Kidney epithelial cell (primary cell): ENCODE results near the gene KLHL15. TPM values are rescaled to one million over a fixed set of nuclear protein-coding genes. Genes with fewer than 3 reads are reported as not detected.

Experiments
- DNase-seq: peaks from one replicate; pipeline ENCODE4 v3.0.0-alpha.2; 2010; ENCODE audit warnings: low read depth
- H3K27me3 ChIP-seq: 2 replicates; pipeline ENCODE4 v1.6.0; 2011; ENCODE audit warnings: low read length; ENCODE audit not compliant: control insufficient read depth, insufficient read depth
- H3K36me3 ChIP-seq: 2 replicates; pipeline ENCODE4 v1.5.1; 2011; ENCODE audit warnings: low read length; ENCODE audit not compliant: control insufficient read depth, insufficient read depth
- H3K4me3 ChIP-seq: 2 replicates; pipeline ENCODE4 v1.5.1; 2011; ENCODE audit warnings: low read depth, mild to moderate bottlenecking, control low read depth, low read length
- CTCF ChIP-seq: IDR thresholded peaks from 2 replicates; pipeline ENCODE4 v1.5.1; 2011; ENCODE audit warnings: mild to moderate bottlenecking, moderate library complexity, low read length, control low read depth, inconsistent platforms; ENCODE audit not compliant: insufficient read depth, poor library complexity, severe bottlenecking
- total RNA-seq: library from RNA; depleted of rRNA; stranded (reverse); fragments of >200 nt; gene quantifications from 2 replicates; pipeline ENCODE4 v1.2.3, GENCODE V29; 2015

Gene KLHL15
- total RNA-seq, 1 donor from 2014 or later: 4.6 TPM

GRCh38 chrX:24002792-24003191 lies 24.2 kb downstream of the KLHL15 start:
- H3K4me3 ChIP-seq: no peak overlapping the region
- DNase-seq: no peak
- TF ChIP-seq CTCF: no peak
- H3K36me3 ChIP-seq: no peaks in the 10 kb centered on the region
- H3K27me3 ChIP-seq: no peaks in the 10 kb centered on the region

GRCh38 chrX:24002167-24002566 lies 24.8 kb downstream of the KLHL15 start:
- H3K27me3 ChIP-seq: no peaks in the 10 kb centered on the region
- H3K36me3 ChIP-seq: no peaks in the 10 kb centered on the region
- no peak for DNase-seq
- no peak for TF ChIP-seq CTCF
- H3K4me3 ChIP-seq: no peak overlapping the region

GRCh38 chrX:23999671-24000070 lies 27.3 kb downstream of the KLHL15 start:
- DNase-seq: no peak
- no peak overlapping the region for H3K4me3 ChIP-seq
- no peaks in the 10 kb centered on the region for H3K27me3 ChIP-seq
- no peaks in the 10 kb centered on the region for H3K36me3 ChIP-seq
- no peak for TF ChIP-seq CTCF

DNA sequence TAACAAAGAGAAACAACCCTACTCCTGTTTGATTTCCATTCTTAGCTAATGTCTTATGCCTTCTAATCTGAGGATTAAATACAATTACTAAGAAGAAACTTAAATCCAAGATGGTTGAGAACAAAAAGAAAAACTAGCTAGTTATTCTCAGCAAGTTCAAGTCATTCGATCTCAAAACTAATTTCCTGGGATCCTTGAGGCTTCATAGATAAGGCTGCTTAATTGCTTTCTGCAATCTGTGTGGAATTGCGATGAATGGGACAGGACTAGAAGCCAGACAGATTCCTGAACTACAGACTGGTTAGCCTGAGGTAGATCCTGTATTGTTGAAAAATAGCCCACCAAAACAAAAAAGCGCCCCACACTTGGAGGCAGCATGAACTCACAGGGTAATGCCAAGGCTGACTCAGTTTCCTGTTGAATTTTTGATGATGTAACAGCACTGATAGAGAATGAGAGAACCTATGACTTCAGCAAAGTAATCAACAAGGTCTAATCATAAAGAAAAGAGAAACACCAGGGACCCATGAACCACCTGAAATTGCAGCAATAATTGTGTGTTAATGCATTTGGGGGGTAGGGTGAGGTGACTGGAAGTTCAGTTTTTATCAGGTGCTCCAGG lies 33.9 kb downstream of the KLHL15 start:
- no peak overlapping the region for H3K4me3 ChIP-seq
- H3K27me3 ChIP-seq: no peaks in the 10 kb centered on the region
- no peak for DNase-seq
- H3K36me3 ChIP-seq: no peaks in the 10 kb centered on the region
- no peak for TF ChIP-seq CTCF

DNA sequence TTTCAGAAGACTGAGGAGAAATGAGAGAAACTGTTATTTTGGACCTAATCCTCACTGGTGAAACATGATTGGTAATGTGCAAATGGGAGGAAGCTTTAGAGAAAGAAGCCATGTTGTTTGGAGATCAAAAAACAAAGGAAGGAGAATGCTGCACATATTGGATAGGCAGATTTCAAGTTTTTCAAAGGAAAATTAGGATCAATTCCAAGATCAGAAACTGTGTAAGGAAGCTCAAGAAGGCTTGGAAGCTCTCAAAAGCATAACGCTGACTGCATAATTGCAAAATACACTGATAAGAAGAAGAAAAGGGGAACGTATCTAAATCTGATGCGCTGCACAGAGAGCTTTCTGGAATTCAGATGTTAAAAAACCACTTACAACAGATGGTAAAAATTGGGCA lies 34.6 kb downstream of the KLHL15 start:
- no peak for TF ChIP-seq CTCF
- Histone ChIP-seq H3K4me3 (no peak overlapping the region), H3K36me3 (no peaks in the 10 kb centered on the region), H3K27me3 (no peaks in the 10 kb centered on the region)
- no peak for DNase-seq

DNA sequence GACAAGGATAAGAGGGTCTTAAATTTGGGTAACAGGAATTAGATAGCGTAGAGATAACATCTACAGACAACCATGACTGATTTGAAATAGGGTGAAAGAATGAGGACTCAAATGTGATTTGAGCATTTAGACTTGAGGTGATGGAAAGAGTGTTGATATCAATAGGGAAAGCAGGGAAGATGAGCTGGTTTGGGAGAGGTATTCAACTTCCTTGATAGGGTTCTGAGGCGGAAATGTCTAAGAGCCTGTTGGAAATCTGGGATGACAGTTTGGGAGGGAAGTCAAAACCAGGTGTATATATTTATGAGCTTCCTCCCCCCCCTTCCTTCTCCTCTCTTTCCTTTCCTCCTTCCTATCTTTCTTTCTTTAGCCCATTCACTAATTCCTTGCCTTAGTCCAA lies 36.5 kb downstream of the KLHL15 start:
- no peaks in the 10 kb centered on the region for H3K36me3 ChIP-seq
- no peak for TF ChIP-seq CTCF
- no peak overlapping the region for H3K4me3 ChIP-seq
- H3K27me3 ChIP-seq: no peaks in the 10 kb centered on the region
- no peak for DNase-seq
